Subcutaneous abdominal adipose tissue (tissue), 5 donors: Measurements from ENCODE around the gene FREY1.
"Not testable (repeated sequence)": the region's sequence is repeated elsewhere in the genome, so short reads cannot be mapped to it uniquely, and the experiment has no call there.

Experiments
- H3K27ac ChIP-seq: one replicate; pipeline ENCODE4 v1.7.0; 2013; ENCODE audit warnings: low read depth, mild to moderate bottlenecking, inconsistent platforms, low read length, moderate library complexity
- H3K27me3 ChIP-seq, 5 donors: one replicate each; pipeline ENCODE4 v1.7.0; 2013; ENCODE audit warnings: low read length in 5 of 5, inconsistent platforms in 1 of 5; ENCODE audit not compliant: control insufficient read depth in 5 of 5, insufficient read depth in 4 of 5
- H3K36me3 ChIP-seq, 5 donors: one replicate each; pipeline ENCODE4 v1.7.0; 2013; ENCODE audit warnings: low read length in 5 of 5; ENCODE audit not compliant: control insufficient read depth in 5 of 5, insufficient read depth in 5 of 5
- H3K4me1 ChIP-seq, 5 donors: one replicate each; pipeline ENCODE4 v1.7.0; 2013; ENCODE audit warnings: low read length in 5 of 5, mild to moderate bottlenecking in 3 of 5, moderate library complexity in 1 of 5; ENCODE audit not compliant: control insufficient read depth in 5 of 5, insufficient read depth in 5 of 5
- H3K4me3 ChIP-seq, 5 donors: one replicate each; pipeline ENCODE4 v1.7.0; 2013; ENCODE audit warnings: low read length in 5 of 5, low read depth in 1 of 5
- H3K9ac ChIP-seq, 5 donors: one replicate each; pipeline ENCODE4 v1.7.0; 2013; ENCODE audit warnings: low read length in 5 of 5, mild to moderate bottlenecking in 4 of 5, moderate library complexity in 3 of 5
- H3K9me3 ChIP-seq, 5 donors: one replicate each; pipeline ENCODE4 v1.7.0; 2013; ENCODE audit warnings: low read length in 5 of 5; ENCODE audit not compliant: control insufficient read depth in 5 of 5
- donor health status: healthy.
- donor health status: healthy.
- donor health status: healthy.
- donor health status: healthy.
- donor health status: healthy.

FREY1 gene

GRCh38 chr11:45904309-45904915 is 2.7 kb downstream of the FREY1 start:
- peaks cover 0 to 17% (median 16%) of the 10 kb centered on the region in 5 donors for H3K4me1 ChIP-seq

DNA sequence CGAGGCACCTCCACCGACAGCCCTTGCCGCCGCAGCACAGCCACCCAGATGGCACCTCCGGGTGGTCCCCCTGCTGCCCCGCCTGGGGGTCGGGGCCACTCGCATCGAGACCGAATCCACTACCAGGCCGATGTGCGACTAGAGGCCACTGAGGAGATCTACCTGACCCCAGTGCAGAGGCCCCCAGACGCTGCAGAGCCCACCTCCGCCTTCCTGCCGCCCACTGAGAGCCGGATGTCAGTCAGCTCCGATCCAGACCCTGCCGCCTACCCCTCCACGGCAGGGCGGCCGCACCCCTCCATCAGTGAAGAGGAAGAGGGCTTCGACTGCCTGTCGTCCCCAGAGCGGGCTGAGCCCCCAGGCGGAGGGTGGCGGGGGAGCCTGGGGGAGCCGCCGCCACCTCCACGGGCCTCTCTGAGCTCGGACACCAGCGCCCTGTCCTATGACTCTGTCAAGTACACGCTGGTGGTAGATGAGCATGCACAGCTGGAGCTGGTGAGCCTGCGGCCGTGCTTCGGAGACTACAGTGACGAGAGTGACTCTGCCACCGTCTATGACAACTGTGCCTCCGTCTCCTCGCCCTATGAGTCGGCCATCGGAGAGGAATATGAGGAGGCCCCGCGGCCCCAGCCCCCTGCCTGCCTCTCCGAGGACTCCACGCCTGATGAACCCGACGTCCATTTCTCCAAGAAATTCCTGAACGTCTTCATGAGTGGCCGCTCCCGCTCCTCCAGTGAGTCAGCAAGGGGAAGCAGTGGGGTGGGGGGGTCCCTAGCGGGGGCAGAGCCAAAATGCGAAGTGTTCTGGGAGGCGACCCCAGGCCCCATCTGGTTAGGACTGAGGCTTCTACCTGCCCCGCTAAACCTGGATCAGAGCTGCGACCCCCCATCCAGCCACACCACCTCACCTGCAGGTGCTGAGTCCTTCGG is 4.4 kb downstream of the FREY1 start:
- no peak overlapping the region for H3K4me3 ChIP-seq
- H3K9me3 ChIP-seq: no peaks in the 10 kb centered on the region
- peaks cover 0 to 14% (median 0%) of the 10 kb centered on the region in 5 donors for H3K27me3 ChIP-seq
- no peak overlapping the region for H3K9ac ChIP-seq
- peaks cover 0 to 28% (median 12%) of the 10 kb centered on the region in 5 donors for H3K36me3 ChIP-seq
- H3K4me1 ChIP-seq: peaks cover 0 to 25% (median 23%) of the 10 kb centered on the region in 5 donors
- no peak overlapping the region for H3K27ac ChIP-seq

More at GRCh38 chr11:45904309-45904915, 2.7 kb downstream of the FREY1 start:
- Histone ChIP-seq H3K27me3 (no peaks in the 10 kb centered on the region), H3K36me3 (peaks cover 0 to 35% (median 15%) of the 10 kb centered on the region in 5 donors), H3K9ac (no peak overlapping the region), H3K9me3 (no peaks in the 10 kb centered on the region), H3K27ac (no peak overlapping the region), H3K4me3 (no peak overlapping the region)

DNA sequence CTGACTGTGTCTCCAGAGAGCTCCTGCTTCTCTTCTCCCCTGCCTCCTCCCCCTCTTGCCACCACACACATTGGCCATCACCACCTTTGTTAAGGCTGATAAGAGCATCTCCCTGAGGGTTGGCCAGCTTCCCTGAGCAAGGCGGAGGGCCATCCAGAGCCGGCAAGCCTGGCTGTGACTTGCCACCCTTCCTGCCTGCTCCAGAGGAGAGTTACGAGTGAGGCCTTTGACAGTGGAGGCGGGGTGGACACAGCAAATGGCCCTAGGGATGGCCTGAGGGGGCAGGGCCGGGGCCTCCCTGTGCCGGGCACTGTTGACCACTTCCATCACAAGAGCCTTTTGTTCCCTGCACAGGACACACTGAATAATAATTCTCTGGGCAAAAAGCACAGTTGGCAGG is 5.4 kb downstream of the FREY1 start:
- Histone ChIP-seq H3K9me3 (no peaks in the 10 kb centered on the region), H3K27ac (no peak overlapping the region), H3K9ac (no peak overlapping the region), H3K36me3 (peaks cover 0 to 28% (median 12%) of the 10 kb centered on the region in 5 donors), H3K27me3 (peaks cover 0 to 16% (median 0%) of the 10 kb centered on the region in 5 donors), H3K4me3 (peak overlapping the region in 1 of 5 donors; percentile 22), H3K4me1 (peaks cover 0 to 25% (median 23%) of the 10 kb centered on the region in 5 donors)

DNA sequence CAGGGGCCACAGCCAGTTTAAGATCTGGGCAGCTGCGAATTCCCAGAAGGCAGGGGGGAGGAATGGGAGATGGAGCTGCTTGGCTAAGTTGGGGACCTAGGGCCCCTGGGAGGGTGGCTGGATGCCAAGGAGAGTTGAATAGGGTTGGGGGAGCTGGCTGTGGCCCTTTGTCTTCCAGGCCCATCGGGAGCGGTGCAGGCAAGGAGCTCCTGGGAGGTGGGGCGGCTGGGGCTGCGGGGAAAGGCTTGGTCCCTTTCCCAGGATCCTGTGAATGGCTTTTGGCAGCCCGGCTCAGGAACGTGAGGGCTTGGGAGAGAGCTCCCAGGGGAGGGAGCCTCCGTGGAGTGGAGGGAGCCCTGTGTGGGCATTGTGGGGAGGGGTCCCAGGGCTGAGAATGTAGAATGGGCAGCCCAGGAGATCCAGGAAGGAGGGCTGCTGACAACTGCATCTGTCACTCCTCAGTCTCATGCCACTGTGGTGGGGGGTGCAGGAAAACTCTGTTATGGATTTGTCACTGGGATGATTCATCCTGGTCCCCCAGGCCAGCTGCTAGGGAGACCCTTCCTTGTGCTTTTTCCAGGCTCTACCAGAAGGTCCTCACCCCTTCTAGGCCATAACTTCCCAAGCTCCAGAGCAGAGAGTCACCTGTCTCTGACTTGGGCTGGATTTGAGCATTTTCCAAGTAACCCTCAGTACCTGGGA is 6.0 kb downstream of the FREY1 start:
- Histone ChIP-seq H3K4me1 (peaks cover 0 to 25% (median 23%) of the 10 kb centered on the region in 5 donors), H3K9me3 (no peaks in the 10 kb centered on the region), H3K27ac (no peak overlapping the region), H3K9ac (peak overlapping the region in 3 of 5 donors; percentile 19 to 66 (median 23)), H3K36me3 (peaks cover 0 to 28% (median 12%) of the 10 kb centered on the region in 5 donors), H3K27me3 (peaks cover 0 to 16% (median 1%) of the 10 kb centered on the region in 5 donors), H3K4me3 (peak overlapping the region; percentile 55 to 71 (median 63))

DNA sequence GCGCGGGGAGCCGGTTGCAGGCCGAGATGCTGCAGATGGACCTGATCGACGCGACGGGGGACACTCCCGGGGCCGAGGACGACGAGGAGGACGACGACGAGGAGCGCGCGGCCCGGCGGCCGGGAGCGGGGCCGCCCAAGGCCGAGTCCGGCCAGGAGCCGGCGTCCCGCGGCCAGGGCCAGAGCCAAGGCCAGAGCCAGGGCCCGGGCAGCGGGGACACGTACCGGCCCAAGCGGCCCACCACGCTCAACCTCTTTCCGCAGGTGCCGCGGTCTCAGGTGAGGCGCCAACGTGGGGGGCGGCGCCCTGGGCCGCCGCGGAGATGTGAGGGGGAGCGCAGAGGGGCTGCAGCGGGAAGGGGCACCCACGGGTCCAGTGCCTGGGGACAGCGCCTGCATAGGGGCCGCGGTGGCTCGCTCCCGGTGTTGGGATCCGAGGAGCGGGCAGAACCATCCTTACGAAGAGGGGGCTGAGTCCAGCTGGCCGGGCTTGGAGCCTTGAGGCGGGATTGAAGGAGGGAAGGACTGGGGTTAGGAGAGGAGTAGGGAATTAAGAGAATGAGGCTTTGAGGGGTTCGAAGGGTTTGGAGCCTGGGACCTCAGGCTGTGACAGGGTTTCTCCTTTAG is 6.8 kb downstream of the FREY1 start:
- Histone ChIP-seq H3K36me3 (peaks cover 0 to 26% (median 12%) of the 10 kb centered on the region in 5 donors), H3K9ac (peak overlapping the region in 3 of 5 donors; percentile 19 to 66 (median 23)), H3K4me1 (peaks cover 0 to 25% (median 23%) of the 10 kb centered on the region in 5 donors), H3K27me3 (peaks cover 0 to 19% (median 6%) of the 10 kb centered on the region in 5 donors), H3K4me3 (peak overlapping the region; percentile 55 to 71 (median 63))
- not testable (repeated sequence) for H3K27ac ChIP-seq, H3K9me3 ChIP-seq

GRCh38 chr11:45899448-45900174 is 7.5 kb downstream of the FREY1 start:
- H3K9ac ChIP-seq: no peak overlapping the region
- H3K27ac ChIP-seq: no peak overlapping the region
- peak overlapping the region in 3 of 5 donors; percentile 49 to 63 (median 63) for H3K4me3 ChIP-seq
- H3K27me3 ChIP-seq: peaks cover 0 to 19% (median 6%) of the 10 kb centered on the region in 5 donors
- H3K9me3 ChIP-seq: no peaks in the 10 kb centered on the region
- H3K36me3 ChIP-seq: peaks cover 0 to 20% (median 11%) of the 10 kb centered on the region in 5 donors
- peaks cover 0 to 25% (median 23%) of the 10 kb centered on the region in 5 donors for H3K4me1 ChIP-seq

DNA sequence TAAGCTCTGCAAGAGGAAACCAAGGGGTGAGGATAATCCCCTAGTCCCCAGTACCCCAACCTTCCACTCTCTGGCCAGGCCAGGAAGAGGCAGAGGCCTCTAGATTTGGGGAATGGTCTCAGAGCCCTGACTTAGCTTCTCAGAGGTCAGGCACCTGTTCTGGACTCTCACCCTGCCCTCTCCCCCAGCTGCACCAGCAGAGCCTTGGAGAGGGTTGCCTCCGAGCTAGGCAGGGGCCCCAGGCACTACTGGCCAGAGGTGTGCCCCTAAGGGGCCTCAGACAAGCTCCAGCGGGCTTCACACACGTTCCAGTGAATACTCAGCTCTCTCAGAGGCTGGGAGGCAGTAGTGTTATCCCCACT is 8.0 kb downstream of the FREY1 start:
- H3K9me3 ChIP-seq: no peaks in the 10 kb centered on the region
- H3K9ac ChIP-seq: no peak overlapping the region
- H3K4me1 ChIP-seq: peaks cover 0 to 25% (median 23%) of the 10 kb centered on the region in 5 donors
- H3K27me3 ChIP-seq: peaks cover 0 to 19% (median 6%) of the 10 kb centered on the region in 5 donors
- H3K27ac ChIP-seq: no peak overlapping the region
- H3K4me3 ChIP-seq: peak overlapping the region in 3 of 5 donors; percentile 49 to 63 (median 63)
- peaks cover 0 to 15% (median 9%) of the 10 kb centered on the region in 5 donors for H3K36me3 ChIP-seq

- H3K27me3 ChIP-seq: peaks cover 0 to 21% (median 10%) of the 10 kb centered on the region in 5 donors
- peaks cover 0 to 25% (median 23%) of the 10 kb centered on the region in 5 donors for H3K4me1 ChIP-seq
- peaks cover 0 to 2% (median 0%) of the 10 kb centered on the region in 5 donors for H3K36me3 ChIP-seq
- H3K9ac ChIP-seq: no peak overlapping the region
- H3K9me3 ChIP-seq: no peaks in the 10 kb centered on the region
- no peak overlapping the region for H3K4me3 ChIP-seq
- H3K27ac ChIP-seq: no peak overlapping the region
Observed at GRCh38 chr11:45897556-45897955, 9.5 kb downstream of the FREY1 start.
